Fibroblast of skin of abdomen (primary cell): ENCODE data around the gene DCDC2C.
A peak's percentile ranks its signal among the peaks of the same experiment; 100 is the strongest.

Experiments used
- DNase-seq: peaks from one replicate; pipeline ENCODE4 v3.0.0-alpha.2; 2013

Gene DCDC2C

GRCh38 chr2:3712831-3713503 lies 9.6 kb downstream of the DCDC2C start:
- DNase-seq: peak; percentile 42

DNA sequence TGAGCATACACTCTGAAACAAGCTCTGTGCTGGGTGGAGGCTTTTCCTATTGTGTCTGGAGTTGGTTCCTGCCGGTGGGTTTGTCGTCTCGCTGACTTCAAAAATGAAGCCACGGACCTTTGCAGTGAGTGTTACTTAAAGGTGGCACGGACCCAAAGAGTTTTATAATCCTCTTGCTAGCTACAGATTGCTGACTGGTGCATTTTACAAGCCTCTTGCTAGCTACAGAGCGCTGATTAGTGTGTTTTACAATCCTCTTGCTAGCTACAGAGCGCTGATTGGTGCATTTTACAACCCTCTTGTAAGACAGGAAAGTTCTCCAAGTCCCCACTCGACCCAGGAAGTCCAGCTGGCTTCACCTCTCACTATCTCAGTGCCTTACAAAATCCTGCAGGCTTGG lies 15.3 kb downstream of the DCDC2C start:
- no peak for DNase-seq

GRCh38 chr2:3725002-3725401 lies 21.6 kb downstream of the DCDC2C start:
- DNase-seq: no peak

- no peak for DNase-seq
Measured at GRCh38 chr2:3725458-3726250, 22.3 kb downstream of the DCDC2C start.

DNA sequence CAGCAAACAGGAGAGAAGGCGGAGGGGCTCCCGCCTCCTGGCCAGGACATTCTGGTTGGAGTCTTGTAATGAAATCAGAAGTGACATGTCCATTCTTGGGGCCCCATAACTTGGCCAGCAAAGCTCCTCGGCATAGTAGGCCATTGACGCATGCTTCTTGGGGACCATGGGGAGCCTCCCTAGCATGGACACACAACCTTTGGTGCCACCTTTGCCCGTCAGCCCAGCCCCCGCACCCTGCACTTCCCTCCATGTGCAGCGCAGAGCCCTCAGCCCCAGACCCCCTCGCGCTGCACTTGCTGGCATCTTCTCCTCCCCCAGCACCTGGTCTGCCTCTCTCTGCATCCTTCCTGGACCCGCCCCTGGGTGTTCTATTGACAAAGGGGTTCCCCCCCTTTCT lies 23.1 kb downstream of the DCDC2C start:
- no peak for DNase-seq

DNA sequence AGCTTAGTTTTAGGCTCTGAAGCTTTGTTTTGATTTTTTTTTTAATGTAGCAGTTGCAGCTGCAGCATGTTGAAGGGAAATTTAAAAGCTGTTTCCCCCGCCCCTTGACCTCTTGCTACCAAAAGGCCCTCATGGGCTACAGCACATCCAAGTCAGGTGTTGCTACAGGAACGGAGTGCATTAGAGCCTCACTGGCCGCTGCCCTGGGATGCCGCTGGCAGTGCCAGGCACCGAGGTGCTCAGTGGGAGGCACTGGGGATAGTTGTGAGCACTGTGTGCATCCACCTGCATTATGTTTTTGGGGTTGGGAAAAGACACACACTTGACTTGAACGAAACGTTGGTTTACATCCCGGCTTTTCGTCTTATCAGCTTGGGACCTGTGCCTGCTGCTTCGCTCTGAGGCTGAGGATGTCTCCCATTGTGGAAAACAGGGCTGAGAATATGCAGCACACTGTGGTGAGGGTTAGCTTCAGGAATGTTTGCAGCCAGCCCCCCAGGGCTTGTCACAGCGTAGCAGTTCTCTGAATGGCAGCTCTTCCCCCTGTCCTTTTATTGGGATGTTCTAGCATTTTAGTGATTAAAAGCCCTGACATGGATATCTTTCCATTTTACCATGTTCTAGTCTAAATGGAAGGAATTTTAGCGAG lies 24.1 kb downstream of the DCDC2C start:
- DNase-seq: no peak

- peak; percentile 56 for DNase-seq
Measured at GRCh38 chr2:3728104-3729054, 25.0 kb downstream of the DCDC2C start.

GRCh38 chr2:3729055-3729448 lies 25.7 kb downstream of the DCDC2C start:
- no peak for DNase-seq

DNA sequence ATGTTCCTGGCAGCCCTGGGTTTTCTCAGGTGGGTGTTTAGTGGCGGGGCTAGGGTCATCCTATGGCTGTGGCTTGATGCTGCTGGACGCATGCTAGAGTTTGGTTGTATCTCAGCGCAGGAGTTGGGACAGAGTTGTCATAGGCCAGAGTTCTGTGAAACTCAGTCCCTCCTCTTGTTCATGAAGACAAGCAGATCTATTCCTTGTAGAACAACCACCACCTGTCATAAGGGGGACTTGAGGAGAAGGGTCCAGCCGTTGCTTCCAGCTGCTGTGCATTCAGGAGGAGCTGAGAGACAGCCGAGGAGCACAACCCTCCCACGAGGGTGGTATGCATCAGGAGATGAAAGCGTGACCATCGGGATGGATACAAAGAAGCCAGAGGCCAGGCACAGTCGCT lies 26.4 kb downstream of the DCDC2C start:
- DNase-seq: no peak

GRCh38 chr2:3730646-3731045 lies 27.3 kb downstream of the DCDC2C start:
- DNase-seq: peak; percentile 57

- DNase-seq: no peak
Measured at GRCh38 chr2:3731829-3732228, 28.5 kb downstream of the DCDC2C start.

- no peak for DNase-seq
Measured at GRCh38 chr2:3736112-3736511, 32.7 kb downstream of the DCDC2C start.

- DNase-seq: no peak
Measured at GRCh38 chr2:3737128-3737527, 33.8 kb downstream of the DCDC2C start.

DNA sequence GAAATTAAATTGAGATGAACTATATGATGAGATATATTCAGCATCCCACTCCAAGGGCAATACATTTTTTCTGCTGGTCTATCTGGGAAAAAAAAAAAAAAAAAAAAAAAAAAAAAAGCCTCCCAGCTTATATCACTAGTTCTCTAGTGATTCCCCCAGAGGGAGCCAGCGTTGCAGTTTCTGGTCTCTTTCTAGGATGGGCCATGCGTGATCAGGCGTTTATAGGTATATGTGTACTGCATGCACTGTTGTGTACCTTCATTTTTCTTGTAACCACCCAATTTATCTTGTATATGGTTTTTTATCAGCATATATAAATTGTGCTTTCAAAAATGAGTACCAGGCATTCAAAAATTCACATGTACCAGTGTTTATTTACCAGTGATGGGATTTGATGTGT lies 35.1 kb downstream of the DCDC2C start:
- peak; percentile 55 for DNase-seq

GRCh38 chr2:3739313-3739712 lies 35.9 kb downstream of the DCDC2C start:
- no peak for DNase-seq

DNA sequence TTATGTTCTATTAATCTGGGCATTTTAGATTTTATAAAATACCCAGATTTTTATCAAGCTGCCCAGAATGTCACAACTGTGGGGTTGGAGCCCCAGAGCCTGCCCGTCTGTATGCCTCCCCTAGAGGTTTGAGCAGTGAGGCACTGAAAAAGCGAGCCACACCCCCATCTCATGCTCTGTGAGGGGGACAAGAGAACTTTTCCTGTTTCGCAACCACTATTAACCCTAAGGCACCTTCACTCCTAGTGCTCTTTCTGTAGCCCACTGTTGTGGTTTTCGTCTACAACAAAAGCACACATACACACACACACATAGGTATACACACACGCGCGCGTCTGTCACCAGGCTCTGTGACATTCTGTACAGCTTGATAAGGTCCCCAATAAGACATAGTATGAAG lies 38.0 kb downstream of the DCDC2C start:
- DNase-seq: no peak

DNA sequence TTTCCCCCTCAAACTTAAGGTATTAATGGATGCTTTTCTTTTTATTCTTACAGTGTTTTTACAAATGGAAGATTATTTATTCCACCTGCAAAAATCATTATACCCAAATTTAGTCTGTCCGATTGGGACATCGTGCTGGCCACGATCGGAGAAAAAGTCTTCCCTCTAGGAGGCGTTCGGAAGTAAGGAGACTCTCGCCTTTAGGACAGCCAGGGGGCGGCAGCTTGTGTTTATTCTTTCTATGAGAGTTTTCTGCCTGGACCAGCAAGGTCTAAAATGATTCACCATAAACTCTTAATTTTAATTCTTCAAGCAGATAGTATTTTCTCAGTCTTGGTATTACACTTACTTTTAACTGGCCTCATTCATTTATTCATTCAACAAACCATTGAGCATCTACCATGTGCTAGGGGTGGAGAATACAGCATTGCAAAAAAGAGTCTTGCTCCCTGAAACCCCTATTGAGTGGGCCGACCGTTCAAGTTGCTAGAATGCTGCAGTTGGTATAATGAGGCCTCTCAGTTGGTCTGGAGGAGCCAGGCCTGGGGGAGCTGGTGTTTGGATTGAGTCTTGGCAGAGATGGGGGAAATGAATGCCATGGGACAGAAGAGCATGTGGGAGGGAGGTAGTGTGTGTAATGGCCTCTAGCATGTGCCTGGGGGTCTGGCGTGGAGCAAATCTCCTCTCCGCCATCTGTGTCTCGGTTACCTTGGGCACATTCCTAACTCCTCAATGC lies 38.7 kb downstream of the DCDC2C start:
- no peak for DNase-seq

GRCh38 chr2:3742743-3743508 lies 39.6 kb downstream of the DCDC2C start:
- DNase-seq: no peak

- DNase-seq: no peak
Measured at GRCh38 chr2:3743951-3744555, 40.7 kb downstream of the DCDC2C start.

DNA sequence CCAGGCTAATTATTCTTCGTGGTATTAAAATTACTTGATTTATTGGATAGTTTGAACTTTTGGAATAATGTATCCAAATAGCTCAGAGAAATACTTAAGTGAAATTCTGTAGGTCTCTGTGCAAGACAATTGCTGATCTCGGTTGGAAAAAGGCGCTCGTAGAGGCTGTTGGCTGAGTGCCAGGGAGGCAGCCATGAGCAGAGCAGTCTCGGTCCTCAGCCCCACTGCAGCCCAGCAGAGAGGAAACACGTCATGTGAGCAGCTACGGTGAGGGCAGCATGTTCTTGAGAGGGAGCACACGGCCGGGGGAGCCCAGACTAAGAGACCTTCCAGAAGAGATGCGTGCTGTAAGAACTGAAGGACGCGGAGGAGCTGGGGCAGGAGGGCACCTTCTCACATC lies 42.5 kb downstream of the DCDC2C start:
- no peak for DNase-seq
